K562 (cell line): ENCODE results near the gene TJAP1. TPM values are rescaled to one million over a fixed set of nuclear protein-coding genes. Genes with fewer than 3 reads are reported as not detected.

Experiments used
- ATAC-seq: fragments of 200-7000 bp; cut with Tn5 transposase; 3 replicates; pipeline ENCODE4 v1.9.1; 2020; ENCODE audit warnings: moderate library complexity
- BruUV-seq: library from RNA; stranded (reverse); fragments of 400-500 nt; replicated peaks from 2 replicates; lab custom pipeline; 2021; lab: Mats Ljungman, UMichigan
- CTCF ChIA-PET: fragments of 300-600 bp; formaldehyde crosslinking; extraction: SDS; loops from one replicate; lab custom pipeline; 2021; ENCODE audit warnings: low intra/inter-chr PET ratio; lab: Yijun Ruan, JAX
- POLR2A ChIA-PET: fragments of 300-600, 350-650 bp; sonication (Branson Sonifier 250); formaldehyde crosslinking; extraction: SDS; loops from one replicate; lab custom pipeline; 2021; ENCODE audit warnings: antibody characterized with exemption, inconsistent platforms; lab: Yijun Ruan, JAX
- DNase-seq, 4 experiments: peaks; one replicate each; pipeline versions ENCODE4 v3.0.0 to v3.0.0-alpha.2; 2011 to 2018; ENCODE audit warnings: low spot score in 3 of 4, mixed read lengths in 3 of 4; ENCODE audit errors: extremely low read depth in 1 of 4
- FAIRE-seq: peaks from 2 replicates; lab custom pipeline; 2011; peaks lifted over from hg19 to GRCh38; lab: Jason Lieb, UNC
- H2AFZ ChIP-seq: 2 replicates; pipeline ENCODE4 v1.6.0; 2011; ENCODE audit warnings: low read depth, low read length, control low read depth, inconsistent platforms
- H3K27ac ChIP-seq: fragments of 200-600 bp; 3 replicates; pipeline ENCODE4 v1.8.0; 2011; ENCODE audit warnings: low read depth, mild to moderate bottlenecking, control low read depth, inconsistent platforms, low read length, moderate library complexity, mixed read lengths; ENCODE audit errors: extremely low read depth
- H3K27me3 ChIP-seq, 2 experiments: fragments of 300-600 bp in 1 of 2; 2 replicates in 1 of 2; 3 replicates in 1 of 2; pipeline versions ENCODE4 v1.6.0 to v1.8.0; 2011; ENCODE audit warnings: inconsistent platforms in 2 of 2, low read length in 2 of 2, mild to moderate bottlenecking in 1 of 2, mixed read lengths in 1 of 2, moderate library complexity in 1 of 2; ENCODE audit not compliant: control insufficient read depth in 2 of 2, insufficient read depth in 2 of 2
- H3K36me3 ChIP-seq: fragments of 300-600 bp; 3 replicates; pipeline ENCODE4 v1.8.0; 2011; ENCODE audit warnings: mild to moderate bottlenecking, low read length, inconsistent platforms; ENCODE audit not compliant: control insufficient read depth, insufficient read depth
- H3K4me1 ChIP-seq, 2 experiments: fragments of 200-600 bp in 1 of 2; replicated peaks in 1 of 2; 2 replicates in 1 of 2; 3 replicates in 1 of 2; pipeline versions ENCODE4 v1.5.1 to v1.8.0; 2011; ENCODE audit warnings: inconsistent platforms in 2 of 2, low read length in 2 of 2, mild to moderate bottlenecking in 1 of 2, mixed read lengths in 1 of 2, moderate library complexity in 1 of 2; ENCODE audit not compliant: control insufficient read depth in 2 of 2, insufficient read depth in 2 of 2
- H3K4me2 ChIP-seq: 2 replicates; pipeline ENCODE4 v1.6.1; 2011; ENCODE audit warnings: low read length, control low read depth, inconsistent platforms, mixed read lengths; ENCODE audit not compliant: insufficient read depth
- H3K4me3 ChIP-seq: fragments of 200-600 bp; sonication (generic), shearing (Covaris generic); 2 replicates; pipeline ENCODE4 v1.5.1; 2016; ENCODE audit warnings: control low read depth, inconsistent platforms
- H3K79me2 ChIP-seq: fragments of 200-600 bp; 3 replicates; pipeline ENCODE4 v1.8.0; 2011; ENCODE audit warnings: low read length, inconsistent platforms; ENCODE audit not compliant: control insufficient read depth, insufficient read depth
- H3K9ac ChIP-seq, 2 experiments: 2 replicates each; pipeline versions ENCODE4 v1.6.0 to v1.6.1; 2011; ENCODE audit warnings: low read depth in 2 of 2, low read length in 2 of 2, control low read depth in 1 of 2, inconsistent platforms in 1 of 2, mild to moderate bottlenecking in 1 of 2, mixed read lengths in 1 of 2; ENCODE audit not compliant: insufficient read depth in 1 of 2
- H3K9me1 ChIP-seq: one replicate; pipeline ENCODE4 v1.6.0; 2011; ENCODE audit warnings: inconsistent platforms, mild to moderate bottlenecking, low read length, moderate library complexity; ENCODE audit not compliant: control insufficient read depth, insufficient read depth
- H3K9me3 ChIP-seq: replicated peaks from 2 replicates; pipeline ENCODE4 v1.5.1; 2011; ENCODE audit warnings: low read depth, low read length, inconsistent platforms; ENCODE audit not compliant: control insufficient read depth, insufficient read depth
- H4K20me1 ChIP-seq: replicated peaks from 2 replicates; pipeline ENCODE4 v1.6.1; 2011; ENCODE audit warnings: low read length, inconsistent platforms, mixed read lengths; ENCODE audit not compliant: control insufficient read depth, insufficient read depth
- CTCF ChIP-seq, 3 experiments: IDR thresholded peaks in 2 of 3; conservative IDR thresholded peaks in 1 of 3; 2 replicates each; pipeline ENCODE4 v1.5.1; 2011 to 2012; ENCODE audit warnings: low read length in 3 of 3, mild to moderate bottlenecking in 3 of 3, control low read depth in 2 of 3, improper control_type of control experiment in 1 of 3, inconsistent platforms in 1 of 3, low read depth in 1 of 3, mixed read lengths in 1 of 3, moderate library complexity in 1 of 3; ENCODE audit not compliant: insufficient read depth in 2 of 3
- DEAF1 ChIP-seq: fragments of 450-650 bp; formaldehyde crosslinking; IDR thresholded peaks from 2 replicates; pipeline ENCODE4 v1.4.0; 2020; ENCODE audit warnings: mild to moderate bottlenecking, moderate library complexity
- ETV1 ChIP-seq: fragments of 450-650 bp; conservative IDR thresholded peaks from 2 replicates; pipeline ENCODE4 v1.6.1; 2016; ENCODE audit warnings: missing genetic modification characterization, control low read depth, low read depth, missing compliant biosample characterization
- HDAC3 ChIP-seq: fragments of 450-650 bp; IDR thresholded peaks from 2 replicates; pipeline ENCODE4 v1.6.1; 2018; ENCODE audit warnings: borderline replicate concordance, mild to moderate bottlenecking, moderate library complexity; ENCODE audit not compliant: partially characterized antibody
- HMGN3 ChIP-seq: IDR thresholded peaks from 2 replicates; pipeline ENCODE4 v1.6.1; 2011; ENCODE audit warnings: borderline replicate concordance, low read depth, mild to moderate bottlenecking, mixed read lengths, low read length; ENCODE audit not compliant: insufficient read length; ENCODE audit errors: extremely low read depth
- KHSRP ChIP-seq: fragments of 450-650 bp; IDR thresholded peaks from 2 replicates; pipeline ENCODE4 v1.6.1; 2017
- KLF16 ChIP-seq: IDR thresholded peaks from 2 replicates; pipeline ENCODE4 v1.6.1; 2016; ENCODE audit warnings: antibody characterized with exemption
- NR4A1 ChIP-seq, 2 experiments: fragments of 250-450 bp in 1 of 2; fragments of 450-650 bp in 1 of 2; sonication (Bioruptor Pico) in 1 of 2; IDR thresholded peaks; 2 replicates each; pipeline versions ENCODE4 v1.4.0 to v1.6.1; 2016 to 2020; ENCODE audit warnings: mild to moderate bottlenecking in 2 of 2, missing compliant biosample characterization in 1 of 2, missing genetic modification characterization in 1 of 2, moderate library complexity in 1 of 2
- RAD21 ChIP-seq, 2 experiments: fragments of 250-450 bp in 1 of 2; fragments of 450-650 bp in 1 of 2; sonication (Bioruptor Pico) in 1 of 2; formaldehyde crosslinking in 1 of 2; IDR thresholded peaks in 1 of 2; conservative IDR thresholded peaks in 1 of 2; 2 replicates each; pipeline versions ENCODE4 v1.4.0 to v1.8.0; 2020 to 2022; ENCODE audit warnings: mild to moderate bottlenecking in 2 of 2, moderate library complexity in 1 of 2
- RCOR1 ChIP-seq, 2 experiments: IDR thresholded peaks; 2 replicates each; pipeline ENCODE4 v1.6.1; 2012; ENCODE audit warnings: low read depth in 2 of 2, low read length in 2 of 2, borderline replicate concordance in 1 of 2, improper control_type of control experiment in 1 of 2
- SMC3 ChIP-seq: conservative IDR thresholded peaks from 2 replicates; pipeline ENCODE4 v1.6.1; 2011; ENCODE audit warnings: low read depth, low read length, improper control_type of control experiment; ENCODE audit not compliant: insufficient read depth
- TEAD2 ChIP-seq: fragments of 450-650 bp; IDR thresholded peaks from 2 replicates; pipeline ENCODE4 v1.6.1; 2016; ENCODE audit warnings: missing genetic modification characterization, control low read depth, missing compliant biosample characterization
- THRB ChIP-seq: fragments of 450-650 bp; formaldehyde crosslinking; conservative IDR thresholded peaks from 2 replicates; pipeline ENCODE4 v1.4.0; 2022; ENCODE audit warnings: mild to moderate bottlenecking, missing genetic modification characterization
- XRCC5 ChIP-seq: fragments of 200-400 bp; formaldehyde crosslinking; IDR thresholded peaks from 2 replicates; pipeline ENCODE4 v1.6.1; 2017; ENCODE audit warnings: low read depth, mild to moderate bottlenecking, low read length
- ZNF239 ChIP-seq: fragments of 250-450 bp; sonication (Bioruptor Pico); IDR thresholded peaks from 2 replicates; pipeline ENCODE4 v1.4.0; 2020; ENCODE audit warnings: mild to moderate bottlenecking
- ZNF77 ChIP-seq: fragments of 250-450 bp; sonication (Bioruptor Pico); IDR thresholded peaks from 2 replicates; pipeline ENCODE4 v1.5.0; 2020
- WGBS: fragments of 100-300 bp; shearing (Covaris generic); methylation state at CpG from one replicate; pipeline ENCODE4 v1.1.6; 2016; ENCODE audit warnings: low coverage, mixed read lengths; ENCODE audit not compliant: insufficient coverage; ENCODE audit errors: missing lambda C conversion rate; 5-methylcytosine and 5-hydroxymethylcytosine counted together
- in situ Hi-C: fragments of 300-500 bp; cut with MboI; formaldehyde crosslinking; loops from 4 replicates; pipeline ENCODE4 v1.15.0; 2018; ENCODE audit warnings: inconsistent platforms, mixed read lengths
- intact Hi-C: fragments of 100-400 bp; cut with micrococcal nuclease; formaldehyde crosslinking; loops from 2 replicates; pipeline ENCODE4 v1.14.2; 2022
- polyA plus RNA-seq, 8 experiments: library from polyadenylated mRNA; depleted of rRNA in 4 of 8; stranded (reverse) in 5 of 8; unstranded in 3 of 8; fragments of >200 nt; fragmentation: Nextera tagmentation in 2 of 8; fragmentation: Illumina TruSeq in 1 of 8; extraction: Ambion mirVana in 2 of 8; extraction: Trizol in 1 of 8; gene quantifications; 2 replicates each; pipeline versions ENCODE4 v1.2.1 to v1.2.3, GENCODE V29; 2011 to 2014; ENCODE audit warnings: inconsistent platforms in 1 of 8, missing spikeins in 1 of 8
- total RNA-seq, 7 experiments: library from RNA; depleted of rRNA in 6 of 7; stranded (reverse); fragments of >200 nt in 6 of 7; fragmentation: Illumina TruSeq in 2 of 7; extraction: Trizol in 2 of 7; gene quantifications; 2 replicates each; pipeline versions ENCODE4 v1.2.1 to v1.2.3, GENCODE V29; 2011 to 2021; ENCODE audit warnings: low replicate concordance in 1 of 7

Gene TJAP1
- total and polyA plus RNA-seq, 9 of the 15 experiments (the other 6 are each of a cell fraction or from before 2014, with no cell fraction given) = 0.06 to 35.8 (median 16.2) TPM

GRCh38 chr6:43454290-43454695 is 23.1 kb upstream of the TJAP1 start:
- H3K4me3 ChIP-seq = peak overlapping the region; percentile 53
- WGBS = 7% methylated on average over 17 of the region's 17 CpGs
- in situ Hi-C loops = no loop called here
- TF ChIP-seq ZNF239 (CRISPR knock-in tag) (no peak), TEAD2 (no peak), XRCC5 (peak; percentile 72), KLF16 (0 out of 2 replicates have a peak, but pooled peaks have one; percentile 27), ETV1 (tag) (no peak), RAD21 (CRISPR knock-in tag; conservative IDR thresholded peaks at IDR 0.05 in 1 of 2, IDR thresholded peaks at IDR 0.05 in 1 of 2) (peak; percentile 75 to 87; a peak in 3 of 4 replicates), DEAF1 (peak; percentile 38; the same call in 1 of the 2 replicates), SMC3 (peak; percentile 86; the same call in 1 of the 2 replicates), HMGN3 (peak; percentile 67), ZNF77 (CRISPR knock-in tag) (no peak), THRB (CRISPR knock-in tag) (no peak), RCOR1 (IDR thresholded peaks at IDR 0.05; ENCODE audit: borderline replicate concordance in 1 of 2, low read depth in 2 of 2, low read length in 2 of 2) (peak in 1 of 2 experiments; percentile 61; a peak in 1 of 4 replicates), CTCF (IDR thresholded peaks at IDR 0.05 in 2 of 3, conservative IDR thresholded peaks at IDR 0.05 in 1 of 3; ENCODE audit: insufficient read depth in 2 of 3, low read depth in 1 of 3, low read length in 3 of 3) (peak; percentile 96 to 98 (median 96)), NR4A1 (CRISPR knock-in tag; IDR thresholded peaks at IDR 0.05) (no peak), NR4A1 (tag; IDR thresholded peaks at IDR 0.05) (no peak), KHSRP (no peak), HDAC3 (no peak)

More at GRCh38 chr6:43454290-43454695, 23.1 kb upstream of the TJAP1 start:
- POLR2A ChIA-PET = interaction anchor here (0.6 kb wide), 3 partner anchors 9 to 272 kb away, joined by 3 to 5 read pairs (median 3); no protein-coding TSS in a partner anchor
- Histone ChIP-seq H3K9me1 (no peaks in the 10 kb centered on the region), H3K9me3 (0 out of 2 replicates have a peak, but pooled peaks cover 6% of the 10 kb centered on the region), H3K4me1 (peaks cover 0 to 18% of the 10 kb centered on the region in 2 experiments; a peak in 4 of 5 replicates), H4K20me1 (no peaks in the 10 kb centered on the region), H3K79me2 (no peaks in the 10 kb centered on the region), H3K36me3 (peaks cover 18% of the 10 kb centered on the region; the same call in 1 of the 3 replicates), H3K27me3 (no peaks in the 10 kb centered on the region; a peak in 1 of 5 replicates), H3K27ac (no peak overlapping the region), H3K4me2 (peak overlapping the region; percentile 79), H2AFZ (peak overlapping the region; percentile 93; the same call in 1 of the 2 replicates), H3K9ac (peak overlapping the region in 1 of 2 experiments; percentile 91; a peak in 2 of 4 replicates)
- intact Hi-C loops = loop anchor here (1.0 to 2.0 kb wide), 2 partner anchors 42 to 53 kb away; no protein-coding TSS in a partner anchor
- BruUV-seq = no TSS peak
- FAIRE-seq (peak; percentile 98), ATAC-seq (peak; percentile 22), DNase-seq (no peak)
- CTCF ChIA-PET = interaction anchor here (0.6 to 1.3 kb wide), 4 partner anchors 42 to 53 kb away, joined by 3 to 13 read pairs (median 5); no protein-coding TSS in a partner anchor
